ENCODE results near the gene ENTPD8. TPM values are rescaled to one million over a fixed set of nuclear protein-coding genes. Genes with fewer than 3 reads are reported as not detected.

The ENTPD8 gene
- total RNA-seq, 1 donor from 2014 or later = 0.07 TPM

Other genes starting within 250 kb of the ENTPD8 start
- 9.5 and 9.9 TPM in 2 replicates for gene TPRN, start 240.6 kb downstream of the ENTPD8 start, total RNA-seq
- gene TMEM203, start 235.7 kb downstream of the ENTPD8 start, total RNA-seq = 29.4 and 30.7 TPM in 2 replicates
- 40.9 and 45.3 TPM in 2 replicates for gene NDOR1, start 235.7 kb downstream of the ENTPD8 start, total RNA-seq
- 4.3 and 5.0 TPM in 2 replicates for gene RNF208, start 219.1 kb downstream of the ENTPD8 start, total RNA-seq
- gene CYSRT1, start 216.2 kb downstream of the ENTPD8 start, total RNA-seq = 0.27 TPM in 2 replicates
- not detected in 2 replicates for gene RNF224, start 213.9 kb downstream of the ENTPD8 start, total RNA-seq
- not detected in 2 replicates for gene SLC34A3, start 210.5 kb downstream of the ENTPD8 start, total RNA-seq
- 275 and 280 TPM in 2 replicates for gene TUBB4B, start 200.1 kb downstream of the ENTPD8 start, total RNA-seq
- 0.27 TPM in 1 of 2 replicates, not detected in the other for gene STPG3, start 190.1 kb downstream of the ENTPD8 start, total RNA-seq
- 64.6 and 66.9 TPM in 2 replicates for gene NELFB, start 186.0 kb downstream of the ENTPD8 start, total RNA-seq
- gene TOR4A, start 163.6 kb downstream of the ENTPD8 start, total RNA-seq = 16.8 and 16.9 TPM in 2 replicates
- gene NRARP, start 139.1 kb downstream of the ENTPD8 start, total RNA-seq = 1.5 and 1.8 TPM in 2 replicates
- gene EXD3, start 18.2 kb downstream of the ENTPD8 start, total RNA-seq = 8.7 and 8.9 TPM in 2 replicates
- 0.44 and 0.80 TPM in 2 replicates for gene NOXA1, start 18.0 kb downstream of the ENTPD8 start, total RNA-seq
- gene NSMF, start 18.0 kb upstream of the ENTPD8 start, total RNA-seq = 30.5 and 33.1 TPM in 2 replicates
- gene PNPLA7, start 109.0 kb upstream of the ENTPD8 start, total RNA-seq = 3.1 and 3.5 TPM in 2 replicates
- 45.8 and 53.8 TPM in 2 replicates for gene MRPL41, start 110.5 kb upstream of the ENTPD8 start, total RNA-seq
- 39.7 and 43.6 TPM in 2 replicates for gene DPH7, start 137.6 kb upstream of the ENTPD8 start, total RNA-seq
- 37.1 and 38.6 TPM in 2 replicates for gene ZMYND19, start 149.2 kb upstream of the ENTPD8 start, total RNA-seq
- 109 and 113 TPM in 2 replicates for gene ARRDC1, start 164.3 kb upstream of the ENTPD8 start, total RNA-seq
- gene EHMT1, start 177.6 kb upstream of the ENTPD8 start, total RNA-seq = 101 and 110 TPM in 2 replicates